Activated CD4-positive, alpha-beta T cell treated with anti-CD3 and anti-CD28 coated beads, Interleukin-2, amount 50 U/mL, for 4 hours (primary cell): ENCODE data around the gene AQP12B.

ENCODE experiments used
- DNase-seq, 2 experiments: peaks; one replicate each; pipeline ENCODE4 v3.0.0-alpha.2; 2020

The AQP12B gene

GRCh38 chr2:240630771-240631547, 51.7 kb downstream of the AQP12B start:
- DNase-seq, result no peak

- DNase-seq, result no peak
These were observed 52.5 kb downstream of the AQP12B start for GRCh38 chr2:240629968-240630770.

GRCh38 chr2:240629619-240629967, 53.1 kb downstream of the AQP12B start:
- DNase-seq, result no peak

GRCh38 chr2:240628808-240629618, 53.7 kb downstream of the AQP12B start:
- no peak for DNase-seq

- no peak for DNase-seq
These were observed 54.2 kb downstream of the AQP12B start for GRCh38 chr2:240628507-240628807.

- no peak for DNase-seq
These were observed 54.8 kb downstream of the AQP12B start for GRCh38 chr2:240627736-240628506.

- DNase-seq, result no peak
These were observed 56.0 kb downstream of the AQP12B start for GRCh38 chr2:240626531-240627300.
